Vagina (tissue), 2 donors: ENCODE measurements around the gene ZNF726. TPM values are rescaled to one million over a fixed set of nuclear protein-coding genes. Genes with fewer than 3 reads are reported as not detected.
"Not testable (repeated sequence)": the region's sequence is repeated elsewhere in the genome, so short reads cannot be mapped to it uniquely, and the experiment has no call there.

Experiments used
- DNase-seq, 2 donors: peaks; one replicate each; pipeline ENCODE4 v3.0.0-alpha.2; 2017; ENCODE audit errors: extremely low spot score in 2 of 2
- H3K27ac ChIP-seq: fragments of 200-600 bp; sonication (generic); one replicate; pipeline ENCODE4 v1.5.1; 2019
- H3K27me3 ChIP-seq: fragments of 200-600 bp; sonication (generic); one replicate; pipeline ENCODE4 v1.5.1; 2019
- H3K36me3 ChIP-seq, 2 donors: fragments of 200-600 bp; sonication (generic); one replicate each; pipeline ENCODE4 v1.5.1; 2017 to 2019
- H3K4me1 ChIP-seq: fragments of 200-600 bp; sonication (generic); one replicate; pipeline ENCODE4 v1.5.1; 2019
- H3K4me3 ChIP-seq, 2 donors: fragments of 200-600 bp; sonication (generic); 1 replicate in 1 of 2; 2 replicates in 1 of 2; pipeline ENCODE4 v1.5.1; 2016 to 2019
- H3K9me3 ChIP-seq: fragments of 200-600 bp; sonication (generic); one replicate; pipeline ENCODE4 v1.5.1; 2019
- POLR2A ChIP-seq, 2 donors: fragments of 450-650 bp; IDR thresholded peaks; one replicate each; pipeline ENCODE4 v1.6.1; 2017; ENCODE audit warnings: antibody characterized with exemption in 2 of 2, mild to moderate bottlenecking in 2 of 2, moderate library complexity in 2 of 2
- POLR2AphosphoS5 ChIP-seq, 2 donors: sonication (generic); formaldehyde crosslinking; IDR thresholded peaks; one replicate each; pipeline ENCODE4 v1.9.0; 2017; ENCODE audit warnings: antibody characterized with exemption in 2 of 2, mild to moderate bottlenecking in 2 of 2, low read depth in 1 of 2; ENCODE audit not compliant: insufficient read depth in 1 of 2
- intact Hi-C: fragments of 100-400 bp; cut with DNase I; formaldehyde crosslinking; loops from one replicate; pipeline ENCODE4 v1.15.1; 2023
- total RNA-seq: library from RNA; depleted of rRNA; stranded (reverse); fragments of >200 nt; gene quantifications from one replicate; pipeline ENCODE4 v1.2.3, GENCODE V29; 2016
- TF ChIP-seq, protein P1 (sequence below), 3 experiments: fragments of 450-650 bp in 2 of 3; fragments of 200-600 bp in 1 of 3; sonication (generic) in 1 of 3; IDR thresholded peaks; one replicate each; pipeline ENCODE4 v1.5.1; 2017 to 2019; ENCODE audit warnings: antibody characterized with exemption in 3 of 3, mild to moderate bottlenecking in 2 of 3, moderate library complexity in 2 of 3

The ZNF726 gene
- total RNA-seq, 1 donor from 2014 or later: 2.5 TPM

DNA sequence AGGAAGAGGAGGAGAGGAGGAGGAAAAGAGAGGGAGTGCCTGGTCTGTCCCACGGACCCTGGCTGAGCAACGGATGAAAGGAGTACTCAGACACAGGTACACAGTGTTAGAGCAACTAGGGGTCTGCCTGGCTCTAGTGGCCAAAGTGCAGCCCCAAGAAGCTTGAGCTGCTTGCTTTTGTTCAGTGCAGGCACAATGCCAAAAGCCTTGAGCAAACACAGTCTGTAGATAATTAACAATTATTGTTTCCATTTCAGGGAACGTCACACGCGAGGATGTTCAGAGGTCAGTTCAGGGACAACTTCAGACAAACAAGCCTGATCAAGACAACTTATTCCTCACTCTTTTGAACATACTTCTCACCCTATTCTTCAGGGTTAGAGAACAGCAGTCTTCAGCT, 32.2 kb upstream of the ZNF726 start:
- Histone ChIP-seq H3K36me3 (no peaks in the 10 kb centered on the region), H3K4me1 (no peaks in the 10 kb centered on the region), H3K27me3 (no peaks in the 10 kb centered on the region), H3K9me3 (no peaks in the 10 kb centered on the region), H3K4me3 (no peak overlapping the region), H3K27ac (no peak overlapping the region)
- intact Hi-C loops: no loop called here
- TF ChIP-seq, protein P1, sequence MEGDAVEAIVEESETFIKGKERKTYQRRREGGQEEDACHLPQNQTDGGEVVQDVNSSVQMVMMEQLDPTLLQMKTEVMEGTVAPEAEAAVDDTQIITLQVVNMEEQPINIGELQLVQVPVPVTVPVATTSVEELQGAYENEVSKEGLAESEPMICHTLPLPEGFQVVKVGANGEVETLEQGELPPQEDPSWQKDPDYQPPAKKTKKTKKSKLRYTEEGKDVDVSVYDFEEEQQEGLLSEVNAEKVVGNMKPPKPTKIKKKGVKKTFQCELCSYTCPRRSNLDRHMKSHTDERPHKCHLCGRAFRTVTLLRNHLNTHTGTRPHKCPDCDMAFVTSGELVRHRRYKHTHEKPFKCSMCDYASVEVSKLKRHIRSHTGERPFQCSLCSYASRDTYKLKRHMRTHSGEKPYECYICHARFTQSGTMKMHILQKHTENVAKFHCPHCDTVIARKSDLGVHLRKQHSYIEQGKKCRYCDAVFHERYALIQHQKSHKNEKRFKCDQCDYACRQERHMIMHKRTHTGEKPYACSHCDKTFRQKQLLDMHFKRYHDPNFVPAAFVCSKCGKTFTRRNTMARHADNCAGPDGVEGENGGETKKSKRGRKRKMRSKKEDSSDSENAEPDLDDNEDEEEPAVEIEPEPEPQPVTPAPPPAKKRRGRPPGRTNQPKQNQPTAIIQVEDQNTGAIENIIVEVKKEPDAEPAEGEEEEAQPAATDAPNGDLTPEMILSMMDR (IDR thresholded peaks at IDR 0.05): no peak
- TF ChIP-seq POLR2AphosphoS5 (IDR thresholded peaks at IDR 0.05; ENCODE audit: insufficient read depth in 1 of 2, low read depth in 1 of 2) (no peak), POLR2A (IDR thresholded peaks at IDR 0.05) (no peak)
- DNase-seq: no peak

DNA sequence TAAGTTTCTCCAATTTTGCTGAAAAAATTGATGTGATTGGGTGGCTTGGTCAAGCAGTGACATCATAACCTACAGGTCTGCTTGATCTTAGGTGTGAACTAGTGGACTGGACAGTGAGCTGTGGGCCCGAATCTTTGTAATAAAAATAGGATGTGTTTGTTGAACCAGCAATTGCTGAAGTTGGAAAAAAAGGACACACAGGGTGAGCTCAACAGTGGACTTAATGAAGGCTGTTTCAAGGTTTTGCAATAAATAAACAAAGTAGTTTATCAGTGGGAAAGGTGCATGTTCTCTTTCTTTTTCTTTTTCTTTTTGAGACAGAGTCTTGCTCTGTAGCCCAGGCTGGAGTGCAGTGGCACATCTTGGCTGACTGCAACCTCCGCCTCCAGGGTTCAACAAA, 30.3 kb upstream of the ZNF726 start:
- H3K4me3 ChIP-seq: no peak overlapping the region
- TF ChIP-seq POLR2AphosphoS5 (IDR thresholded peaks at IDR 0.05; ENCODE audit: insufficient read depth in 1 of 2, low read depth in 1 of 2) (no peak), POLR2A (IDR thresholded peaks at IDR 0.05) (no peak)
- TF ChIP-seq, protein P1 (IDR thresholded peaks at IDR 0.05): no peak
- DNase-seq: no peak
- H3K27ac ChIP-seq: no peak overlapping the region
- H3K36me3 ChIP-seq: no peaks in the 10 kb centered on the region
- no peaks in the 10 kb centered on the region for H3K27me3 ChIP-seq
- H3K9me3 ChIP-seq: no peaks in the 10 kb centered on the region
- intact Hi-C loops: no loop called here
- H3K4me1 ChIP-seq: peaks cover 8% of the 10 kb centered on the region

DNA sequence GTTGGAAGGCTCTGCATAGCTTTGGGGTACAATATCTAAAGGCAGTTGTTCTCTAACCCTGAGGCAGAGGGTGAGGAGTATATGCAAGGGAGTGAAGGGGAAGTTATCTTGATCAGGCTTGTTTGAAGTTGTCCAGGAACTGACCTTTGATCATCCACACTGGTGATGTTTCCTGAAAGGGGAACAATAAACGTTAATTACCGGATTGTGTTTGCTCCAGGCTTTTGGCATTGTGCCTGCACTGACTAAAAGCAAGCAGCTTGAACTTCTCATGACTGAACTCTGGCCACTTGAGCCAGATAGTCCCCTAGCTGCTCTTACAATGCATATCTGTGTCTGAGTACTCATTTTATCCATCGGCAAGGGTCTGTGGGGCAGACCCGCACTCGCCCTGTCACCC, 27.0 kb upstream of the ZNF726 start:
- Histone ChIP-seq H3K27me3 (no peaks in the 10 kb centered on the region), H3K36me3 (no peaks in the 10 kb centered on the region), H3K9me3 (no peaks in the 10 kb centered on the region), H3K27ac (no peak overlapping the region), H3K4me3 (no peak overlapping the region), H3K4me1 (peaks cover 8% of the 10 kb centered on the region)
- no peak for TF ChIP-seq POLR2AphosphoS5 (IDR thresholded peaks at IDR 0.05; ENCODE audit: insufficient read depth in 1 of 2, low read depth in 1 of 2)
- TF ChIP-seq, protein P1 (IDR thresholded peaks at IDR 0.05): no peak
- no peak for DNase-seq
- intact Hi-C loops: no loop called here

DNA sequence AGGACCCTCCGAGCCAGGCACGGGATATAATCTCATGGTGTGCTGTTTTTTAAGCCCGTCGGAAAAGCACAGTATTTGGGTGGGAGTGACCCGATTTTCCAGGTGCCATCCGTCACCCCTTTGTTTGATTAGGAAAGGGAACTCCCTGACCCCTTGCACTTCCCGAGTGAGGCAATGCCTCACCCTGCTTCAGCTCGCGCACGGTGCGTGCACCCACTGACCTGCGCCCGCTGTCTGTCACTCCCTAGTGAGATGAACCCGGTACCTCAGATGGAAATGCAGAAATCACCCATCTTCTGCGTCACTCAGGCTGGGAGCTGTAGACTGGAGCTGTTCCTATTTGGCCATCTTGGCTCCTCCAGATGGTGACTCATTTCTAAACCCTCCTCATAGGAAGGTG, 18.6 kb upstream of the ZNF726 start:
- intact Hi-C loops, H3K4me3 ChIP-seq, H3K9me3 ChIP-seq, H3K27ac ChIP-seq, H3K27me3 ChIP-seq, H3K36me3 ChIP-seq, DNase-seq, H3K4me1 ChIP-seq: not testable (repeated sequence)

DNA sequence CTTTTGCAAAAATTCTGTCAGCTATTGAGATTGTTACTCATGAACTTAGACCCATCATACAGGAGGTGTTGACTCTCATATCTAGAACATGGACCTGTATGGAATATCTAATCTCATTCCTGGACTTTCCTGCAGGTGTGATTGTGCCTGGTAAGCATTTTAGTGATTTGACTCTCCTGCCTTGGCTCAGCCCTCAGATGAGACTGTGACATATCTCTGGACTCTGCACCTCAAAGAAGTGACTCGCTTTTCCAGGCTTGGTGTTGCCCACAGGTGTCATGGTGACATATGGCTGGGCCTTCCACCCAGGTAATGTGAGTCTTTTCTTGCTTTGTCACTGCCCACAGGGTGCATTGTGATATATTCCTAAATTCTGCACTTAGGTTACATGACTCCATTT, 17.8 kb upstream of the ZNF726 start:
- H3K36me3 ChIP-seq: no peaks in the 10 kb centered on the region
- DNase-seq: no peak
- no peak overlapping the region for H3K27ac ChIP-seq
- TF ChIP-seq POLR2A (IDR thresholded peaks at IDR 0.05): no peak
- intact Hi-C loops: no loop called here
- no peaks in the 10 kb centered on the region for H3K4me1 ChIP-seq
- no peaks in the 10 kb centered on the region for H3K27me3 ChIP-seq
- no peak overlapping the region for H3K4me3 ChIP-seq
- H3K9me3 ChIP-seq: no peaks in the 10 kb centered on the region

DNA sequence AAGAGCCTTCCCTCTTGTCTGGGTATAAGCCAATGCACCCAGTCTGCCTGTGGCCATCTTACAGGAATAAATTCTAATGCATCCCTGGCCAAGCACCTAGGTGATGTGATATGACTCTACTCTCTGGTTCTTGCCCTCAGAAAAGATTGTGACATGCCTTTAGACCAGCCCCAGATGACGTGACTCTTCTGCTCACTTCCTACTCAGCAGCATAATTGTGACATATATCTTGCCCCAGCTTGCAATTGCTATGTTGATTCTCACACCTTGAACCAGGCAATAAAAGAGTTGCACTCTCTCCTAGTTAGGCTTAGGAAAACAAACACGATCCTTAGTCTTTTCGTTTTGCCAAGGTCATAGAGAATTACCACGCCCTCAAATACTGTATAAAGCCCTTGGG, 13.3 kb upstream of the ZNF726 start:
- Histone ChIP-seq H3K27ac (no peak overlapping the region), H3K9me3 (no peaks in the 10 kb centered on the region), H3K4me1 (no peaks in the 10 kb centered on the region), H3K36me3 (no peaks in the 10 kb centered on the region), H3K27me3 (no peaks in the 10 kb centered on the region), H3K4me3 (no peak overlapping the region)
- intact Hi-C loops: no loop called here
- peak in 1 of 2 donors; percentile 15 for TF ChIP-seq POLR2AphosphoS5 (IDR thresholded peaks at IDR 0.05; ENCODE audit: insufficient read depth in 1 of 2, low read depth in 1 of 2)
- TF ChIP-seq, protein P1 (IDR thresholded peaks at IDR 0.05): no peak
- no peak for TF ChIP-seq POLR2A (IDR thresholded peaks at IDR 0.05)
- no peak for DNase-seq
